MM.1S (cell line): ENCODE data around the gene SRY.
"Not testable (repeated sequence)": the region's sequence is repeated elsewhere in the genome, so short reads cannot be mapped to it uniquely, and the experiment has no call there.

Experiments used
- DNase-seq: peaks from one replicate; pipeline ENCODE4 v3.0.0-alpha.2; 2015
- H2AFZ ChIP-seq: fragments of 300-600 bp; sonication (generic); 2 replicates; pipeline ENCODE4 v1.6.0; 2016; ENCODE audit warnings: antibody characterized with exemption, low read length
- H3F3A ChIP-seq: fragments of 300-600 bp; sonication (generic); 2 replicates; pipeline ENCODE4 v1.6.1; 2016; ENCODE audit warnings: mild to moderate bottlenecking, antibody characterized with exemption, low read length, moderate library complexity, mixed read lengths; ENCODE audit not compliant: insufficient read depth
- H3K27ac ChIP-seq: fragments of 300-600 bp; sonication (generic); 2 replicates; pipeline ENCODE4 v1.5.1; 2016; ENCODE audit warnings: mild to moderate bottlenecking, low read length
- H3K27me3 ChIP-seq: fragments of 300-600 bp; sonication (generic); replicated peaks from 2 replicates; pipeline ENCODE4 v1.6.0; 2016; ENCODE audit warnings: low read length; ENCODE audit not compliant: insufficient read depth
- H3K36me3 ChIP-seq: fragments of 300-600 bp; sonication (generic); replicated peaks from 2 replicates; pipeline ENCODE4 v1.6.1; 2016; ENCODE audit warnings: mild to moderate bottlenecking, low read length, mixed read lengths; ENCODE audit not compliant: insufficient read depth
- H3K4me1 ChIP-seq: fragments of 300-600 bp; sonication (generic); 2 replicates; pipeline ENCODE4 v1.6.1; 2016; ENCODE audit warnings: low read length, mixed read lengths
- H3K4me2 ChIP-seq: fragments of 300-600 bp; sonication (generic); 2 replicates; pipeline ENCODE4 v1.6.0; 2016; ENCODE audit warnings: low read depth, low read length
- H3K4me3 ChIP-seq: fragments of 300-600 bp; sonication (generic); 2 replicates; pipeline ENCODE4 v1.5.1; 2016; ENCODE audit warnings: low read length, mixed read lengths
- H3K79me2 ChIP-seq: fragments of 300-600 bp; sonication (generic); 2 replicates; pipeline ENCODE4 v1.6.1; 2016; ENCODE audit warnings: mixed run types, low read length, mixed read lengths
- H3K9ac ChIP-seq: fragments of 300-600 bp; sonication (generic); 2 replicates; pipeline ENCODE4 v1.6.1; 2016; ENCODE audit warnings: low read length, mixed read lengths
- H3K9me2 ChIP-seq: fragments of 300-600 bp; sonication (generic); replicated peaks from 2 replicates; pipeline ENCODE4 v1.6.1; 2016; ENCODE audit warnings: mild to moderate bottlenecking, low read length, mixed read lengths; ENCODE audit not compliant: insufficient read depth
- H3K9me3 ChIP-seq: fragments of 300-600 bp; sonication (generic); replicated peaks from 2 replicates; pipeline ENCODE4 v1.6.1; 2016; ENCODE audit warnings: mild to moderate bottlenecking, low read length, mixed read lengths; ENCODE audit not compliant: insufficient read depth
- H4K20me1 ChIP-seq: fragments of 300-600 bp; sonication (generic); 2 replicates; pipeline ENCODE4 v1.6.1; 2016; ENCODE audit warnings: mild to moderate bottlenecking, low read length, moderate library complexity, mixed read lengths; ENCODE audit not compliant: insufficient read depth
- EZH2 ChIP-seq: fragments of 300-600 bp; sonication (generic); optimal IDR thresholded peaks from 2 replicates; pipeline ENCODE3; 2017; ENCODE audit warnings: low read depth, mild to moderate bottlenecking, antibody characterized with exemption, low read length, mixed read lengths
- EZH2phosphoT487 ChIP-seq: fragments of 300-600 bp; sonication (generic); IDR thresholded peaks from 2 replicates; pipeline ENCODE4 v1.6.1; 2018; ENCODE audit warnings: antibody characterized with exemption, low read length
- TF ChIP-seq, protein P1 (sequence below): fragments of 300-600 bp; sonication (generic); IDR thresholded peaks from 2 replicates; pipeline ENCODE4 v1.5.1; 2016; ENCODE audit warnings: antibody characterized with exemption, low read length, mixed read lengths

SRY gene

DNA sequence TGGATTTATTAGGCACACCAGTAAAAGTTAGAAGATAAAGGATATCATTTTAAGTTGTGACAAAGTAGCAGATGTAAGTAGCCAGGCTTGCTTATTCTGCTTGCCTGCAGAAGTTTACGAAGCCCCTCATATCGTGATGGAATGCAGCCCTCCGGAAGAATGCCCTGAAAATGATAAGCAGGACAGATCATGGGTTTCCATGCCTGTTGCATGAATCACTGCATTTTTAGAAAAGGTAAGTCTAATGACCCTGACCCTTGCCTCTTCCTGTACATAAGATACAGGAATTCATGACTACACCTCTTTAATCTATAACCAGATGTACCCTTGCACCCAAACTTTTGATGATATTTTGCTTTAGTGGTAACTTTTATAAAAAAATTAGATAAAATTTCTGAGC is 37.0 kb upstream of the SRY start:
- H3K36me3 ChIP-seq: no peaks in the 10 kb centered on the region
- H3K4me1 ChIP-seq: no peaks in the 10 kb centered on the region
- H2AFZ ChIP-seq: no peak overlapping the region
- H3F3A ChIP-seq: no peaks in the 10 kb centered on the region
- TF ChIP-seq, protein P1, sequence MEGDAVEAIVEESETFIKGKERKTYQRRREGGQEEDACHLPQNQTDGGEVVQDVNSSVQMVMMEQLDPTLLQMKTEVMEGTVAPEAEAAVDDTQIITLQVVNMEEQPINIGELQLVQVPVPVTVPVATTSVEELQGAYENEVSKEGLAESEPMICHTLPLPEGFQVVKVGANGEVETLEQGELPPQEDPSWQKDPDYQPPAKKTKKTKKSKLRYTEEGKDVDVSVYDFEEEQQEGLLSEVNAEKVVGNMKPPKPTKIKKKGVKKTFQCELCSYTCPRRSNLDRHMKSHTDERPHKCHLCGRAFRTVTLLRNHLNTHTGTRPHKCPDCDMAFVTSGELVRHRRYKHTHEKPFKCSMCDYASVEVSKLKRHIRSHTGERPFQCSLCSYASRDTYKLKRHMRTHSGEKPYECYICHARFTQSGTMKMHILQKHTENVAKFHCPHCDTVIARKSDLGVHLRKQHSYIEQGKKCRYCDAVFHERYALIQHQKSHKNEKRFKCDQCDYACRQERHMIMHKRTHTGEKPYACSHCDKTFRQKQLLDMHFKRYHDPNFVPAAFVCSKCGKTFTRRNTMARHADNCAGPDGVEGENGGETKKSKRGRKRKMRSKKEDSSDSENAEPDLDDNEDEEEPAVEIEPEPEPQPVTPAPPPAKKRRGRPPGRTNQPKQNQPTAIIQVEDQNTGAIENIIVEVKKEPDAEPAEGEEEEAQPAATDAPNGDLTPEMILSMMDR: no peak
- no peak for TF ChIP-seq EZH2
- TF ChIP-seq EZH2phosphoT487: no peak
- no peaks in the 10 kb centered on the region for H3K79me2 ChIP-seq
- H3K9me3 ChIP-seq: no peaks in the 10 kb centered on the region
- H3K9me2 ChIP-seq: no peaks in the 10 kb centered on the region
- no peak for DNase-seq
- H3K27ac ChIP-seq: no peak overlapping the region
- no peak overlapping the region for H3K4me3 ChIP-seq
- no peaks in the 10 kb centered on the region for H4K20me1 ChIP-seq
- no peak overlapping the region for H3K9ac ChIP-seq
- no peak overlapping the region for H3K4me2 ChIP-seq
- no peaks in the 10 kb centered on the region for H3K27me3 ChIP-seq

DNA sequence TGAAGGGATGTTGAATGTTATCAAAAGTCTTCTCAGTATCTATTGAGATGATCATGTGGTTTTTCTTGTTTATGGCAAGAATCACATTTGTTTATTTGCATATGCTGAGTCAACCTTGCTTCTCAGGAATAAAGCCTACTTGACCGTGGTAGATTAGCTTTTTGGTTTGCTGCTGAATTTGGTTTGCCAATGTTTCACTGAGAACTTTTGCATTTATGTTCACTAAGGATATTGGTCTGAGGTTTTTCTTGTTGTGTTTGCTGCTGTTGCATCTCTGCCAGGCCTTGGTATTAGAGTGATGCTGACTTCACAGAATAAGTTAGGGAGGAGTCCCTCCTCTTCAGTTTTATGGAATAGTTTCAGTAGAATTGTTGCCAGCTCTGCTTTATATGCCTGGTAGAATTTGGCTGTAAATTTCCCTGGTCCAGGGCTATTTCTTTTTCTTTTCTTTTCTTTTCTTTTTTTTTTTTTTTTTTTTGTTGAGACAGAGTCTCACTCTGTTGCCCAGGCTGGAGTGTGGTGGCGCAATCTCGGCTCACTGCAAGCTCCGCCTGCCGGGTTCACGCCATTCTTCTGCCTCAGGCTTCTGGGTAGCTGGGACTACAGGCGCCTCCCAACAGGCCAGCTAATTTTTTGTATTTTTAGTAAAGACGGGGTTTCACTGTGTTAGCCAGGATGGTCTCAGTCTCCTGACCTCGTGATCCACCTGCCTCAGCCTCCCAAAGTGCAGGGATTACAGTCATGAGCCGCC is 29.8 kb upstream of the SRY start:
- not testable (repeated sequence) for H3K4me2 ChIP-seq, H3K27me3 ChIP-seq, H3K27ac ChIP-seq, H3K9me3 ChIP-seq, H3K4me1 ChIP-seq, H3K36me3 ChIP-seq, H4K20me1 ChIP-seq, DNase-seq, H3K4me3 ChIP-seq, H3K9me2 ChIP-seq, H3K9ac ChIP-seq, H2AFZ ChIP-seq, H3K79me2 ChIP-seq, H3F3A ChIP-seq

DNA sequence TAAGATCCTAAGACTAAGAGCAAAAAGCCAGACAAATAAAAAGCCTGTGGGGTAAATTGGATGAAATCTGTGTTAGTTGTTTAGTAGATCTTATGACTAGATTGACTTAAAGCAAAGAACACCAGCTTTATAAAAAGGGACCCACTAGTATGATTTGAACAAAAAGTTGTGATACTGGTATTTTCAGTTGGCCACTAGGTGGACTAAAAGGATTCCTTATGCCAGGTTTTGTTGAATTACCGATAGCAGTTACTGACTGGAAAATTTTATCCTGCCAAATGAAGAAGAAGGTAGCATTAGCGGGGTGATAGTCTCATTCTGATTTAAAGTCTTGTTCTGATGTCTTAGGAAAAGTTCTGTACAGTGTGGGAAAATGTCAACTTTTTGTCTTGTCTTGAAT is 12.8 kb upstream of the SRY start:
- DNase-seq: no peak
- Histone ChIP-seq H3F3A (no peaks in the 10 kb centered on the region), H2AFZ (no peak overlapping the region), H3K36me3 (no peaks in the 10 kb centered on the region), H3K9me2 (no peaks in the 10 kb centered on the region), H3K79me2 (no peaks in the 10 kb centered on the region), H3K9ac (no peak overlapping the region), H3K27me3 (no peaks in the 10 kb centered on the region), H4K20me1 (no peaks in the 10 kb centered on the region), H3K9me3 (no peaks in the 10 kb centered on the region), H3K4me1 (no peaks in the 10 kb centered on the region), H3K4me3 (no peak overlapping the region), H3K27ac (no peak overlapping the region), H3K4me2 (no peak overlapping the region)
- TF ChIP-seq EZH2 (no peak), EZH2phosphoT487 (no peak)
- TF ChIP-seq, protein P1: no peak

DNA sequence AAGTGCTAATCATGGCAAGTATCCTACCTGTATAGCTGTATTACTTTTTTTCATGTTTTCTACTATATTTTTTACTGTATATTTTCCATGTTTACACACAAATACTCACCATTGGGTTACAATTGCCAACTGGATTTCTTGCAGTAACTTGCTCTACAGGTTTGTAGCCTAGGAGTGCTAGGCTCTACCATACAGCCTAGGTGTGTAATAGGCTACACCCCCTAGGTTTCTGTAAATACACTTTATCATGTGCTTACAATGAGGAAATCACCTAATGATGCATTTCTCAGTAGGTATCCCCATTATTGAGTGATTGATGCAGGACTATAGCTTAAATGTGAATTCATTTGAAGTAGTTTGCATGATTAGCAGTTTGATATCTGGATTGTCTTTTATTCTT is 10.5 kb upstream of the SRY start:
- Histone ChIP-seq H3K4me3 (no peak overlapping the region), H4K20me1 (no peaks in the 10 kb centered on the region), H3F3A (no peaks in the 10 kb centered on the region), H2AFZ (no peak overlapping the region), H3K27me3 (no peaks in the 10 kb centered on the region), H3K9me3 (no peaks in the 10 kb centered on the region), H3K36me3 (no peaks in the 10 kb centered on the region), H3K4me2 (no peak overlapping the region), H3K79me2 (no peaks in the 10 kb centered on the region), H3K9me2 (no peaks in the 10 kb centered on the region), H3K4me1 (no peaks in the 10 kb centered on the region), H3K27ac (no peak overlapping the region), H3K9ac (no peak overlapping the region)
- no peak for TF ChIP-seq EZH2phosphoT487
- TF ChIP-seq EZH2: no peak
- TF ChIP-seq, protein P1: no peak
- DNase-seq: no peak
